Stimulated activated CD4-positive, alpha-beta T cell treated with anti-CD3 and anti-CD28 coated beads, Interleukin-1b, Interleukin-23, amount 100 ng/mL, for 48 hours (primary cell): ENCODE measurements around the gene NPHP1.
"Not testable (repeated sequence)": the region's sequence is repeated elsewhere in the genome, so short reads cannot be mapped to it uniquely, and the experiment has no call there.

ENCODE experiments used
- DNase-seq: peaks from one replicate; pipeline ENCODE4 v3.0.0-alpha.2; 2020

NPHP1 gene

DNA sequence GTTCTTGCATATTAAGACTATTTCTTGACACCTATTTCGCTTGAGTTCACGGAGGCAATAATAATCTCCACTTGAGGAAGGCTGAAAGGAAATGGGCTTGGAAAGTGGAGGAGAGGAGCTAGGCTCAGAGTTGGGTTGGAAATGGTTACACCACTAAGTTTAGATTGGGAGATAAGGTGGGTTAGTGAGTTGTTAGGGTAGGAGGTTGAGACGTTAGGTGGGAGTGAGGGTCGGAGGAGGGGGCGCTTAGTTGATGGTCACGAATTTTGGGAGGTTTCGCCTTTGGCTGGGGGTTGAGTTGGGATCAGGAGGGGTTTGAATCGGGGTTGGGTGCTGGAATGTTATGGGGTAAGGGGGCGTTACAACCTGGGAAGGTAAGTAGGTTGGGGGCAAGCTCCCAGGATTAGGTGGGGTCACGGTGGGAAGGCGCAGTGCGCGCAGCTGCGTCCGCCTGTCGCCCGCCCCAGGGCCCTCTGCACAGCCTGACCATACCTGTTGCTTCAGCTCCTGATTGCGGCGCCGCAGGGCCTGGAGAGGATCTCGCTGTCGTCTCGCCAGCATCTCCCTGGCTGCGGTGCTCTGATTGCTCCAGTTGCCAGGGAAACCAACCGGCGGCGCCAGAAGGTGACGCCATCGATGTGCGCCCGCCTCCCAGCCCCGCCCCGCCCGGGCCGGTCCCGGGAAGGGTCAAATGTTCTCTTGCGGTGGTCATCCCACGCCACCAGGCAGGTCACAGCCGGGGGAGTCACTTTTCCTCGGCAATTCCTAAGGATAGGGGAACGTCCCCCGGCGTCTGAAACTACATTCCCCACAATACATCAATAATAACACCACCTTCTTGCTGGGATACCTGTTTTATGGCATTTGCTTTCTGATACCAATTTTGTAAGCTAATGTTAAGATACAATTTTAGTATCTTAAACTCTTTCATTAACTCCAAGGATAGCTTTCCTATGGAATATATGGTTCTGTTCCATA lies at the start of gene NPHP1:
TSS of gene NPHP1 (minus strand) at position 606 of the 978 bp plus-strand sequence. CDS start at position 561, 45 bp downstream.
- peak; percentile 81 for DNase-seq

DNA sequence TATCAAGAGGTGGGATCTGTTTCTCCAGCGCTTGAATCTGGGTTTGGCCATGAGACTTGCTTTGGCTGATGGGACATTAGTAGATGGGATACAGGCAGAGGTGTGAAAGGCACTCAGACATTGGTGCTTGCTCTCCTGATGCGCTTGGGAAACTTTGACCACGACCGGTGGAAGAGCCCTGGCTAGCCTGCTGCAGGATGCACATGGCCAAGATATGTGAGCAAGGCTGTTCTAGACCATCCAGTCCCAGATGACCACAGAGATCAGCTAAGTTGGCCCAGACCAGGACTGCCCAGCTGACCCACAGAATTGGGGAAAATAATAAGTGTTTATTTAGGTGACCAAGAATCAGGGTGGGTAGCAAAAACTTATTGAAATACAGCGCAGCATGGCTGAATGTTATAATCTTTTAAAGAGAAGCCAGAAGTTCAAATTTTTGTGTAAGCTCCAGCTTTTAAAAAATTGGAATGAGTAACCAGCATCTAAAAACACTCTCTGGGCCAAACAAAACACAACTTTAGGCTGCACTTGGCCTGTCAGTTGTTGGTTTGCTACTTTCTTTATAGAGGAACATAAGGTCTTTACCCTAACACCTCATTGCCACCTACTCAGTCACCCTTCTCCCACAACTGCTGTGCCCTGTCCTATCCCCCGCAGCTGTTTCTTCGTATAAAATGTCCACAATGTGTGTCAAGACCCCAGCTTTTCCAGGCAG lies 43.4 kb upstream of the NPHP1 start:
- not testable (repeated sequence) for DNase-seq

DNA sequence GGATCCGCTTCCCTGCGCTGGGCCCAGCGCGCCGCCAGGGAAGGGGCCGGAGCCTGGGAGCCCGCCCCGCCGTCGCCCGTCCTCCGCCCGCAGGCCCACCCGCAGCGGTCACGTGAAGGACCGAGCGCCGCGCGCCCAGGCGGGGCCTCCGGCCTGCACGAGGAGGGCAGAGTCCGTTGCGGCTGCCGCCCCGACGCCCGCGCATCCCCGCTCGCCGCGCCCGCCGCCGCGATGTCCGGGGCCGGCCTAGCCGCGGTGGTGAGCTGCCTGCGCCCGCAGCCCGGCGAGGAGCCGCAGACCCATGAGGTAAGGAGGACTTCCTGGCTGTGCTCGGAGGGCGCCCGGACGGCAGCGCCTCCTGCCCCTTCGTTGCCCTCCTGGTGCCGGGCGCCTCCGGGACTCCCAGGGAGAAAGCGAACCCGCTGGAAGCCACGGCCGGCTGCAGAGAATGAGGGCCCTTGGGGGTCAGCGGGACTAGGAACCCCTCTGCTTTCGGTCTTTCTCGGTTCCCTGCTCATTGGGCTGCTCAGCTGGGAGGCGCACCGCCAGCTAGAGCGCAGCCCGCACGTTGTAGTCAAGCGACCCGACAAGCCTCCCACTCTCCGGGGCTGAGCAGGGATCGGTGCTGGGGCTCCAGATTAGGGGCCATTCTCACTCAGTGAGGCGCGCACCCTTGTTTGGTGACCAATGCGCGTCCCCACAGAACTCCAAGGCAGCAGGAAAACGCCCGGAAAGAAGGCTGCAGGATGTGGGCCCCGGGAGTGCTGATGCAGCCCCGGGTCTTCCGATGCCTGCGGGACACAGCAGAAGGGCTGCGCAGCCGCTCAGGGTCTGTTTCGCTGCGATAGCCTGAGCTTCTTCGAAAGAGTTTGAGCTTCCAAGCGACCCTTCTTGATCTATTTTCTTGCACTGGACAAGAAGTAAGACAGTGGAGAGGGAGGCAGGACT lies 40.9 kb upstream of the NPHP1 start:
- DNase-seq, result not testable (repeated sequence)

DNA sequence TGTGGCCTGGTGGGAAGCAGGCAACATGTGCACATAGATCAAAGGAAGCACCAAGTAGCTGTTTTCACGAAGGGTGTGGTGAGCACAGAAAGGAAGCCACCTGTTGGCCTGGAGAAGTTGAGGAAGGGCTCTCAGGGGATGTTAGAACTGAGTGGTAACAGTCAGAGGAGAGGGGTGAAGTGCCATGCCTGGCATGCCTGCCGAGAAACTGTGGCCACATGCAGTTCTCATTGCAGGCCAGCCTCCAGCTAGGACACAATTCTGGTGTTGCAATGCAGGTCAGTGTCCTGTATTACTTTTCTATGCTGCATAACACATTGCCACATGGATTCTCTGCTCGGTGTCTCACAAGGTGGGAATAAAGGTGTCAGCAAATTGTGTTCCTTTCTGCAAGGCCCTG lies 38.5 kb upstream of the NPHP1 start:
- not testable (repeated sequence) for DNase-seq

DNA sequence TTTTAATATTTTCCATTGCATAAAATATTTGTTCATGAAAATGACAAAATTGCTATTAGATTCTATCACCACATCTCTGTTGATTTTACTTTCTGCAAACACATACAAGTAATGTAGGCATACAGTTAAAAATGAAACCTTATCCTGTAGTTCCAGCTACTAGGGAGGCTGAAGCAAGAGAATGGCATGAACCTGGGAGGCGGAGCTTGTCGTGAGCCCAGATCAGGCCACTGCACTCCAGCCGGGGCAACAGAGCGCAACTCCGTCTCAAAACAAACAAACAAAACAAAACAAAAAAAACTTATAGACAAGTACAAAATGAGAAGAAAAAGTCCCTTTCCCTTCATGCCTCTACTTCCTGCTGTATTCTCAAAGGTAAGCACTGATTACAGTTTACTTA lies 29.7 kb upstream of the NPHP1 start:
- not testable (repeated sequence) for DNase-seq

DNA sequence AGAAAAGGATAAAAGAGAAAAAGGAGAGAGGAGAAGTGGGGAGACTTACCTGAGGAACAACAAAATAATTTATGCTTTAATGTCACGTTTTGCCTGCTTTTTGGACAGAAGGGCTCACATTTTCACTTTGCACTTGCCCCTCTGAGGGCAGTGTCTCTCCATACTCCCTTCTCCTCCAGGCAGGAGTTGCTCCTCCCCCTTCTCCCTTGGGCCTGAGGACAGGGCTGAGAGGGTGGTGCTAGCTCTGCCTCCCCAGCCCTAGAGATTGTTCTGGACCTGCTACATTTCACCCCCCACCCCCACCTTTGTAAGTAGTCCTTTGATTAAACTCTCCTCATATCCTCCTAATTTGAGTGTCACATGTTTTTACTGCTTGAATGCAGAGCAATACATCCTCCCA lies 25.1 kb upstream of the NPHP1 start:
- not testable (repeated sequence) for DNase-seq

DNA sequence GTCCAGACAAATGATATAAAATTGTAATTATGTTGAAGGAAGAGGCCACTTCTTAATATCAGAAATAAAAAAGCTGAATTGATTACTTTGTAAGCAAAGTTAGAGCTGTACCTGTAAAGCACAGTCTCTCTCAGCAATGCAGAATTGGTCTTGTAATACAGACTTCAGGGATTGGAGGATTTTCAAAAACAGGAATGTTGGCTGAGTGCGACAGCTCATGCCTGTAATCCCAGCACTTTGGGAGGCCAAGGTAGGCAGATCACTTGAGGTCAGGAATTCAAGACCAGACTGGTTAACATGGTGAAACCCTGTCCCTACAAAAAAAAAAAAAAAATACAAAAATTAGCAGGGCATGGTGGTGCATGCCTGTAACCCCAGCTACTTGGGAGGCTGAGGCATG lies 17.8 kb upstream of the NPHP1 start:
- not testable (repeated sequence) for DNase-seq

DNA sequence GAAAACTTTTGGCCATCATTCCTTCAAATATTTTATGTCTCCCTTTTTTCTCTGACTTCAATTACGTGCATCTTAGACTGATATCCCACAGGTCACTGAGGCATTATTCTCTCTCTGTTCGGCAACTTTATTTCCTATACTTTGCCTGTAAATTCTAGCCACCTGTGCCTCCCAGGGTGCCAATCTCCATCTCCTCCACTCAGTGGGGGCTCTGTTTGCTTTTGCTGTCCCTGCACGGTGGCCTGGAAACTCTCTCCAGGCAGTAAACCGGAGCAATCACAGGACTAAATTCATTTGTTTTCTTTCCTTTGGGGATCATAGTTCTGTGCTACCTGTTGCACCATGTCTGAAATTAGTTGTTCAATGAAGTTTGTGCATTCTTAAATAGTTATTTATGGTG lies 17.1 kb upstream of the NPHP1 start:
- no peak for DNase-seq

DNA sequence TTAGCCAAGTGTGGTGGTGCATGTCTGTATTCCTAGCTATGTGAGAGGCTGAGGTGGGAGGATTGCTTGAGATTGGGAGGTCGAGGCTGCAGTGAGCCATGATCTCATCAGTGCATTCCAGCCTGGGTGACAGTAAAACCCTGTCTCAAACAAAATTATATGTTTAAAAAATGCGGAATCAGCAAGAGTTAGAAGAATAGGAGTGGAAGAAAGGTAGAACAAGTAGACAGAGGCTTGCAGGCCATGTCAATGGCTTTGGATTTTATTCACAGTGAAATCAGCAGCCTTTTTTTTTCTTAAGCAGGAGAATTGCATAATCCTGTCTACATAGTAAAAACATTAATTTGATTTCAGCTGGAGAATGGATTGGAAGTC lies 15.4 kb upstream of the NPHP1 start:
- DNase-seq, result no peak

GRCh38 chr2:110219496-110220189 lies 14.8 kb upstream of the NPHP1 start:
- DNase-seq, result no peak

GRCh38 chr2:110218889-110219288 lies 14.1 kb upstream of the NPHP1 start:
- not testable (repeated sequence) for DNase-seq

DNA sequence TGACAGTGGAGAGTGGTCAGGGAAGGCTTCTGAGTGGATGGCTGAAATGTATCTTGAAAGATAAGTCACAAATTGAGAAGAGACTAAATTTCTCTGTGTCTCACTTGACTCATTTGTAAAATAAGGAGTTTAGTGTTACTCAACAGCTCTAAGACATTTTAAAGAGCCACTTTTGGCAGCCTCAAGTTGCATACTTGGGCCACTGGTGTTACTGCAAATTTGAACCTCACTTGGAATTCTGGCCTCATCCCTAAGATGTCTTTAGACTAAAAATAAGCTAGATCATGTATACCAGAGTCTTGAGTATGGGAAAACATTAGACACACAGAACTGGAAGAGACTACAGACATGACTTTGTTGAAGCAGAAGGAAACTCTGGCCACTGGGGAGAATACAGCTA lies 12.0 kb upstream of the NPHP1 start:
- no peak for DNase-seq

DNA sequence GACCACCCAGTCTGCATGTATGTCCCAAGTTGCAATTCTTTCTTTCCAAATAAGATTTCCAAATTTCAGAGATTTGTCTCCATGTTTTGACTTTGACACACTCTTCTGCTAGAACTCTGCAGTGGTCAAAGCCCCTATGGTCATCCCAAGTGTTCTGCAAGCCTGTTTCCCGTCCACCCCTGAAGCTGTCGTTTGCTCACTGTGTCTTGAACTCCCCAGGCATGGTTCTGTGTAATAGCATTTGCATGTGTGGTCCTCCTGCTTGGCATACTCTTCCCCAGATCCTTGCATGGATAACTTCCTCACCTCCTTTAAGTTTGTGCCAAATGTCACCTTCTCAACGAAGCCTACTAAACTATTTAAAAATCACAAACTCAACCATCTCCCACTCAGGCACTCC lies 11.4 kb upstream of the NPHP1 start:
- no peak for DNase-seq

GRCh38 chr2:110215566-110216158 lies 10.8 kb upstream of the NPHP1 start:
- no peak for DNase-seq

- DNase-seq, result no peak
These were observed 10.3 kb upstream of the NPHP1 start for GRCh38 chr2:110215091-110215490.

- not testable (repeated sequence) for DNase-seq
These were observed 8.7 kb upstream of the NPHP1 start for GRCh38 chr2:110213522-110213921.

- DNase-seq, result peak; percentile 44
These were observed 7.4 kb upstream of the NPHP1 start, which contains the start of gene MTLN for GRCh38 chr2:110211938-110212858. TSS of gene MTLN (minus strand) at chr2:110212547. CDS start at chr2:110212525, 22 bp downstream.

DNA sequence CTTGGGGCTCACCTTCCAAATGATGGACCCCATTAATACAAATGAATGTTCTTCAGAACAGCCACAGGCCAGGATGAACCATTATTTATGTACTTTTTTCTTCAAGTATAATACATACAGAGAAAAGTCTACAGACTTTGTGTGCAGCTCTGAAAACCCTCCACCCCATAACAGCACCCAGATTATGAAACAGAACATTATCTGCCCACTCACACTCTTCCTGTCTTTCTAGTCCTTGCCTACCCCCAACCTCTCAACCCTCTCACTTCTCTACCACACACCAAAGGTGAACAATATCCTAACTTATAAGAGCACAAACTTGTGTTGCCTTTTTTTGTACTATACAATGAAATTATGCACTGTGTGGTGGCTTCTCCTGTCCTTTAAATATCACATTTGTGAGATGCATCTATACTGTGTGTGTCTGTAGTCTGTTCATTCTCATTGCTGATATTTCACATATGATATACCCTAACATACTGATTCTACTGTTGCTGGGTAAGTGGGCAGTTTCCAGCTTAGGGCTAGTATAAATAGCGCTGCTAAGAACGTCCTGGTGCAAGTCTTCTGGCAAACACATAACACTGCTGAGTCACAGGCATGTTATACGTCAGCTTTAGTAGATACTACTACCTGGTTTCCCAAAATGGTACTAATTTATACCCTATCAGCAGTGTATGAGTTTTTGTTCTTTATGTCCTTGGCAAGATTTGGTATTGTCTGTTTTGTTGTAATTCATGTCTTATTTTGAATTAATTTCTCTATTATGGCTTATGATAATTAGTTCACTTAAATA lies 1.0 kb upstream of the NPHP1 start:
- no peak for DNase-seq

DNA sequence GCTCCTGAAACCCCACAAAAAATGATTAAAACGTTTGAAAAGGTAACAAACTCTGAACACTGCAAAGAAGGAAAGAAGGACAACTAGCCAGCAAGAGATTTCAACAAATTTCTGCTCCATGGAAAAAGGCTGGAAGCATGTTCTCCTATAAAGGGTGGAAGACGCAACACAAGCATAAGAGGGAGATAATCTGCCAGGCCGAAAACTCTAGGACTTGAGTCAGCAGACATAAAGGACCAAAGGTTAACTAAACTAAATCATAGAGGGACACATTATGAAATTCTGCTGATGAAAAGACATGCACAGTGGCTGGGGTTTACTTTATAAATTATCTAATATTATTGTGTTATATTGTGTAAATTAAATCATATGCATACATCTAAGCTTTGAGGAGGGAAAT lies 6.8 kb downstream of the NPHP1 start:
- DNase-seq, result no peak

DNA sequence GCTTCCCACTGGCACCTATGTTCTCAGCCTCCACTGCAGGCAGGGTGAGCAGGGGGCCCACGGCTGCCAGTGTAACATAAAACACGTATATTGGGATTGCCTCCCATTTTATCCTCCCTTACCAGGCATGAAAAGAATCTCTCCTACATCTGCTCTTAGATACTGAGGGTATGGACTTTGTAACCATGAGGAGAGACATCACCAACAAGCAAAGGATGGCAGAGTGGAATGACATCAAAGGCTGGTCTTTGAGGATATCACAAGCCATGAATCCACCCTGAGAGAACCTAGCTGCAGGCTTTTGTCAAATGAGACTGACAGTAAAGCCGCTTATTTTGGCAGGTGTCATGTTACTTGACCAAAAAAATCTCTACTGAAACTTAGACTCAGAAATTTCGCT lies 7.4 kb downstream of the NPHP1 start:
- DNase-seq, result no peak
